ACHN (cell line): ENCODE measurements around the gene ANKS1A.

Source experiments
- DNase-seq: peaks from one replicate; pipeline ENCODE4 v3.0.0-alpha.2; 2015
- in situ Hi-C: cut with HindIII; loops from 2 replicates; pipeline ENCODE4 v1.10.0; 2017; ENCODE audit warnings: low sequenced_read_pairs, low pct_ligation_motif_present, low pct_unique_long_range_greater_than_20kb

The ANKS1A gene

DNA sequence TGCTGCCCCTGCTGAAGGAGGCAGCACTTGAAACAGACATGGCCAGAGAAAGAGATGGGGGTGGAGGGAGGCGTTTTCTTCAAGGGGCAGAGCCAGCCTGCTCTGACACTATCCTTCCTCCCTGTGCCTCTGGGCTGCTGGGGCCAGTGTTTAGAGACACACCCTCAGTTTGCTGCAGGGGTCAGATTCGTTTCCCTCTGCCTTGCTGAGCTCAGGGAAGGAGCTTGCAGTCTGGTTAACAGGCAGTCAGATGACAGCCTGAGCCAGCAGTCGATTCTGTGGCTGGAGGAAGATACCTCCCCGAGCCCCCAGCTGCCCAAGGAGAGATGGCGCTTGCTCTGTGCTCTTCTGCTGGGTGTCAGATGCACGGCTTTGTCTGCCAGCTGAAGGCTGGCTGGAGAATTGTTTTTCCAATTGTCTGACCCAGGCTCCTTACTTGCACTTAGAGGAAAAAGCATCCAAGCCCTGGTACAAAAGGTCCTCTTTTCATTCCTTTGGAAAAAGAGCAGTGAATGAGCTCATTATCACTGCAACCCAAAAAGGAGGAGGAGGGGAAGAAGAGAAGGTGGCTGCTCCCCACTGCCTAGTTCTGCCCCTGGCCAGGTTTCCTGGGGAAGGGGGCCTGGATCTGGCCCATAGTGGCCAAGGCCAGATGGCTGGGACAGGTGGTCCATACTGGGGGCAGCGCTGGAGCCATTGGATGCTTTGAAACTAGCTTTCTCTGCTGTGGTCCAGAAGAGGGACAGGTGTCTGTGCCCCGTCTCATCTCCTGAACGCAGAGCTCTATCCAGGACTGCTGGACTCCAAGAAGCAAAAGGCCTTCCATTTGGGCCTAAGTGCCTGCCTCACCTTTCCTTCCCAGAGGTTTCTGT lies 163.9 kb downstream of the ANKS1A start:
- no peak for DNase-seq

DNA sequence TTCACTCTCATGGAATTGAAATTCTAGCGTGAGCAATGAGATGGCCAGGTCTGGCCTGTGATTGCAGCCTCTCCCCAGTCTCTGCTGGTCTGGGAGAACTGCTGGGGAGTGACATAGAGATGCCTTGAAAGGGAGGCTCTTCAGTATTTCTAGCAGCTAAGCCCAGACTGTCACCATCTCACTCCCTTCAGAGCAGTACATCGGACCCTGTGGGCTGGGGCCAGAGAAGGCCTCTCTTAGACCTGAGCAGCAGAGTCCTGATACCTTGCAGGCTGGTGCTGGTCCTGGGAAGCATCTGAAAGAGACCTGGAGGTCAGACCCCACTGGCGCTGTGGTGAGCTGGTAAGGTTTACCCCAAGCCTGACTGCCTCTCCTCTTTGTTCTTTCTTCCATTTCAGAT lies 164.6 kb downstream of the ANKS1A start:
- DNase-seq, result no peak
- in situ Hi-C loops, result no loop called here

More for the DNA sequence above, 163.9 kb downstream of the ANKS1A start:
- in situ Hi-C loops, result no loop called here

DNA sequence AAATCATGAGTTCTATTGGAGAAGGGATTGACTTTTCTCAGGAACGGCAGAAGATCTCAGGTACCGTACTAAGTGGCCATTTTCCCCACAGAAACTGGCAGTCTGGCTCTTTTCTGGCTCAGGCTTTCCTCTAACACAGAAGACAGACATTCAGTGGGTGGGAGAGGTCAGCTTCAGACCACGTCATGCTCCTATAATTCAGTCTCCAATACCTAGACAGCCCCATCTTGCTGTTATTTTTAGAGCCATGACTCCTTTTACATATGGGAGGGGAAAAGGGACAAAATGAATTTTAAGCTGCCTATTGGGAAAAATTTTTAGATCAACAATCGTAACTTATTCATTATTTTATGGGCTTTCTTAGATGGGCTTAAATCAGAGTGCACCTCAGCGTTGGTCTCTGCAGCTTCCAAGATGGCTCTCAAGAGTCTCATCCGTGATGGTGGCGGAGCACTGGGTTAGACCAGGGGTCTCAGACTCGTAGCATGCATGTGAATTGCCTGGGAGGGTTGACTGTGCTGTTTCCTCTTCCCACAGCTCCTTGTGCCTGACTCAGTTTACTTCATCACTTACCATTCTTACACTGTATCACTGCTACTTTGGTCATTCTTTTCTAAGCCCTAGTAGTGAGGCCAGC lies 165.2 kb downstream of the ANKS1A start:
- no peak for DNase-seq
- in situ Hi-C loops, result no loop called here

DNA sequence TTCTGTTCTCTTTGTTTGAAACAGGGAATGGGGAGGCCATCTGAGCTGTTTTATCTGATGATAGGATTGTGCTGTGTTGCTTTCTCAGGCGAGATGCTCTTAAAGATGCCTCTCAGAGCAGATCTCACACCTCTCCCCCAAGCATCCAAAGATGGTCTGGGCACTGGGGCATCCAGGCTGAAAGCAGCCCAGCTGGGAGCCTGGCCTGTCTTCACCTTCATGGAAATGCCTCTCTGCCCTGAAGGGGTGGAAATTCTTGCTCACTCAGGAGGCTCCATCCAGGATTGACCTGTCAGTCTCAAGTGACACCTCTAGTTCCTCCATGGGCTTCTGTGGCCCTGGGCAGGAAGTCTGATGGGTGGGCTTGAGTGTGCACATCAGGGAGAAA lies 165.7 kb downstream of the ANKS1A start:
- no peak for DNase-seq
- in situ Hi-C loops, result no loop called here

DNA sequence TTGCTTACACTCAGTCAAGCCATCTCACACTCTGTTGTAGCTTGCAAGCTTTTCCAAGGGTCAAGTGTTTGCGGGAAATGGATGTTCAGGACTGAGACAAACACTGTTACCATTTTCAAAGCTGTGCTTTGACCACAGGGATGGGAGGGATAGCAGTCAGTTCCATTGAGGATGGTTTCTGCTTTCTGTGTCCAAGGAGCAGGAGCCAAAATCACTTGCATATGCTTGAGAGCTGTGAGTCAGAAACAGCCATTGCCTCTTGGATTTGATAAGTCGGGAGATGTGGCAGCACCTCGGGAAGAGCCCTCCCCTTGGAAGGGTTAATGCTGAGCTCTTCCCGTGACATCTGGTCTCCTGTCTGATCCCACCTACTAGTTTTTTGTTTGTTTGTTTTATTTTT lies 166.8 kb downstream of the ANKS1A start:
- in situ Hi-C loops, result no loop called here
- DNase-seq, result no peak

DNA sequence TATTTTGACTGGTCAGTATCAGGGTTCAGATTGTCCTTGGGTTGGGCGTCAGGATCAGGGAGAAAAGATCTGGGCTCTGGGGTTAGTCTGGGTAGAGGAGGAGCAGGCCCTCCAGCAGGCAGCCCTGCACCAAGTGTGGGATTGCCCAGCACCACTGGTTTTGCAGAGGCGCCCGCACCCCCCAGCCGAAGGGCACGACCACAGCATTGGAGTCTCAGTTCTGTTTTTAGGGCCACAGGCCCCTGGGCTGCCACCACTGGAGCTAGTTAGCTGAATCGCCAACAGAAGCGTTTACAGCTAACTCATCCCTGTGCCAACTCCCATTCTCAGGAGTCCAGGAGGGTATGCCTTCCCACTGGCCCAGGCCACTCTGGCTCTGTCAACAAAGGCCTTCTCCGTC lies 167.9 kb downstream of the ANKS1A start:
- DNase-seq, result no peak
- in situ Hi-C loops, result no loop called here

DNA sequence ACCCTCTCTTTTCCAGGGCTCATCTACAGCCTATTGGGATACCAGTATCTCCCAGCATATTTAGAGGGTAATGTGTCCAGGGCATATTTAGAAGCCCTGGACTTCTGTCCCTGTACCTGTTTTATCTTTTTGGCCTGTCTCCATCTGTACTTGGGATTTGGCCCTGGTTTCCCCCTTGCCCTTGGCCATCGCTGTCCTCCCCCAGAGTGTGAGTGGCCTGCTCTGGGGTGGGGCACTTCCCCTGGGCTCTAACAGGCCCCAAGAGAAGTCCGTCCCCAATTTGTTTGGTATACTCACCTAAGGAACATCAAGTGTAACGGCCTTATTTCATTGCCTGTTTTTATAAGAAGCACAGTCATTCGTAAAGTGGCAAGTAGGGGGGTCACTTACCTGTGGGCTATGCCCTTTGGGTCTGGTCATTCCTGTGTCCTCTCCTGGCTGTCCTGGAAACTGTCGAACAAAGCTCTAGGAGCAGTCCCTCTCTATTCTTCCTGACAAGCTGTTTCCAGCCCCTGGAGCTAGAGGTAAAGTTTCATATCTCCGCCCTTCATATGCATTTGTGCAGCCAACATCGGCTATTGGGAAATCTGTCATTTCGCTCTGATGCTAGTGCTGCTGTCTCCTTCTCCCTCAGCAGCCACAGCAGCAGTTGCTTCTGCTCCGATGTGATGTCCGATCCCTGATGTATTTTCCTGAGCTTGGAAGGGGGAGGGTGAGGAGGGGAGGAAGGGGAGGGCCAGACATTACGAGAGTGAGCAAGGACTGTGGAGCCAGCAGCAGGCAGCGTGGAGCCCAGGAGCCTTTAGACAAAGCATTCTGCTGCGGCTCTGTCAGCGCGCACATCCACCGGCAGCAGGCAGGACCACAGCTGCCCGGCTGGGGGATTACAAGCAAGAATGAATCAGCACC lies 168.6 kb downstream of the ANKS1A start:
- in situ Hi-C loops, result no loop called here
- DNase-seq, result no peak

DNA sequence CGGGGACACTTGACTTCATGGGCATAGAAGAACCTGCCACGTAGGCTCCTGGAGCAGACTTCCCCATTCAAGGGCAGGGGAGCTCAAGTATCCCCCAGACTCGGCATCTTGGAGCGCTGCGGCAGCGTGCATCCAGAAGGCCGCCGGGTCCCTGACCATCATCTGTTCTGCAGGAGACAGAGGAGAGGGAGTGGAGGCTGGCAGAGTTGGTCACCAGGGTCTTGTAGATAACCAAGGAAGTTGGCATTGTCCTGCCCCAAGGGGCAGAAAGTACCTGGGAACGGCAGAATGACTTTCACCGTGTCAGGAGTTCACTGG lies 169.3 kb downstream of the ANKS1A start:
- in situ Hi-C loops, result no loop called here
- DNase-seq, result no peak

DNA sequence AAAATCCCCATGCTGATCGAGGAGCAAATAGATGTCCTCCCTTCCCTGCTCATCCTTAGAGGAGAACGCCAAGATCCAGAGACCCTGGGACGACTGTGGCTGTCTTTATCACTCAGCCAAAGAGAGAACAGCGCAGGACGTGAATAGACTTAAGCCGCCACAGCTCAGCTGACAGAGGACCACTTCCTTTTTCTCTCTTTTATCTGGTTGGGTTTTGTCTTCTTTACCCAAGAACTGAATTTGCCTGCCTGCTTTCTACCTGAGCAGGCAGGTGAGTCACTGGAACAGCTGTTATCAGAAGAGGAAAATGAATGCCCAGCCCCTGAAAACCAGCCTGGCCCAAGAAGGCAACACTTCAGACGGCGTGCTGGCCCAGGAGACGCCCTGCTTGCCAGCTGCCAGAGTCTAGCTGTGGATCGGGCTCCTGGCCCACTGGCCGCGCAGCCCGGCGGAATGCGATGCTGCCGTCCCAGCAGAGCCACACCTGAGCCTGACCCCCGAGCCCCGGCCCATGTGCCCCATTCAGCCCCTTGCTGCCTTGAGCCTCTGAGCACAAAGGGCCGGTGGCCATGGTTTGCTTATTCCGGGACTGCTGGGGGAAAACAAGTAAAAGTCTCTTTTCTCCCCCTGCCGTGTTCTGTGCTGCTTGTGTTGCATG lies 169.9 kb downstream of the ANKS1A start:
- no peak for DNase-seq
- in situ Hi-C loops, result no loop called here

DNA sequence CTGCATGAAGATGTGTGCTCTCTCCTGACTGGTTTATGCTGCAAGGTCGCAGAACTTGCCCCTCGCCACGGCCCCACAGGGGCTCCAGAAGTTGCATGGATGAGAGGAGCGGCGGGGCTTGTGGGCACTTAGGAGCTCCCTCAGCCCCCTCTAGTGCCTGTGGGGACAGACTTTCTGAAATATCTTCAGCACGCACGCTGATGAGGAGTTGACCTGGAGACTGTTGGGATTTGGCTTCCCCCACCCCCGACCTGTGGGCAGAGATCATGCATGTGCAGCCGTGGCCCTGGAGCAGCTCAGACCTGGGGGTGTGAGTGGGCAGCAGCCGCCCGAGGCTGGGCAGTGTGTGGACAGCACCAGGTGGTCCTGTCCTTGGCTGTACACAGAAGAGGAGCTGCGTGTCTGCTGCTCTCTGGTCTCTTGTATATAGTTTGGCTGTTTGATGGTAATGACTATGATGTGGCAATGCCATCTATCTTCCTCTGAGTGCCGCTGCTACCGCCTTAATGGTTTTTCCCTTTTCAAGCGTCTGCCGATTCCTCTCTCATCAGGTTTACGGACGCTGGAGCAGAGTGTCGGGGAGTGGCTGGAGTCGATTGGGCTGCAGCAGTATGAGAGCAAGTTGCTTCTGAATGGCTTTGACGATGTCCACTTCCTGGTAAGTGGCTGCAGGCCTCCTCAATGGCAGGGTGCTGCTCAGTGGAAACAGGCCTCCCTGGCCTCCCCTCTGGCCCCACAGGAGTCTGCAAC lies 170.7 kb downstream of the ANKS1A start:
- DNase-seq, result no peak
- in situ Hi-C loops, result no loop called here

DNA sequence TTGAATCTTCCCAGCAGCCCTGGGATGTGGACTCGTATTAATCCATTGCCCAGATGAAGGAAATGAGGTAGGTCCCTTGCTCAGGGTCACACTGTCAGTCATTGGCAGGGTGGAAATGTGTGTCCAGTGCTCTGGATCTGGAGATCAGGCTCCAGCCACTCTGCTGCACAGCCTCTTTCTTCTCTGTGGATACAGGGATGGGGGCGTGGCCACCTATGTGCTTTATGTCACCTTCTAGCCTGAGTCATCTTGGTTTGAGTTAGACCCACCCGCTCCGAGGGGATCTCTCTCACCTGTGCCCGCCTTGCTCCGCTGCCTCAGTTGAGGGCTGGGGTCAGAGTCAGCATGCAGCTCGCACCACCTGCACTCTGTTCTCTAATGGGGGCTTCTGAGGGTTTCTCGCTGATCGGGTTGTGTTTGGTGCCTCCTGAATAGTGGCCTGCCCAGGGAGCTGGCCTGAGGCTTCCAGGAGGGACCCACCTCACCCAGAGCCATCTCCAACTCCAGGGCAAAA lies 172.1 kb downstream of the ANKS1A start:
- no peak for DNase-seq
- in situ Hi-C loops, result no loop called here

DNA sequence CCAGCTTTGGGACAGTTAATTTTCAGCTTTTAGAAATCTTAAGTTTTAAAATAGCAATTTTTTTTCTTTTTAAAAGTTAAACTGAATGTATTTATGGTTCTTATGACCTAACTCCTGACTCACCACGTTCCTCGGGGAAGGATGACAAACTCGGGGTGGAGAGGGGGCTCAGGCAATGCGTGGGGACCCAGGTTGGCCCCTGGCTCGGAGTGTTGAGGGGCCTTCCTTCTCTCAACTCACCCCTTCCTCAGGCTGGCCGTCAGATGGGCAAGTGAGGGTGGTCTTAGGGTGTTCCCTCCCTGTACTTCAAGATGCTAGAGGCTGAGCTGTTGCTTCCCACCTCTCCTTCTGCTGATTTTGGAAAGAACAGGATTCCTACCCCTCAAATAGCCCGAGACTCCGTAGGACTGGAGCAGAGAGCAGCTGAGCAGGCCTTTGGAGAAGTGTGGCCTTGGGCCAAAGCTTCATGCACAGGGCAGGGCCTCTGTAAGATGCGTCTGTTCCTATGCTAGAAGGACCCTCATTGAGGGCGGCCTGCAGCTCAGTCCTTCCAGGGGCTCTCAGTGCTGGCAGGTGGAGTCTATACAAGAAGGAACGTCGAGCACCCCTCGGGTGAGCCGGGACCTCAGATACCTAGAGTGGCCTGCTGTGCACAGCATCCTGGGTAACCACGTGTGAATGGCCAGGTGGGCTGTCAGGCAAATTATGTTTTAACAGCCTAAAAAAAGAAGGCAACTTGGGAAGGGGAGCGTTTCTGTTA lies 172.8 kb downstream of the ANKS1A start:
- in situ Hi-C loops, result no loop called here
- no peak for DNase-seq

DNA sequence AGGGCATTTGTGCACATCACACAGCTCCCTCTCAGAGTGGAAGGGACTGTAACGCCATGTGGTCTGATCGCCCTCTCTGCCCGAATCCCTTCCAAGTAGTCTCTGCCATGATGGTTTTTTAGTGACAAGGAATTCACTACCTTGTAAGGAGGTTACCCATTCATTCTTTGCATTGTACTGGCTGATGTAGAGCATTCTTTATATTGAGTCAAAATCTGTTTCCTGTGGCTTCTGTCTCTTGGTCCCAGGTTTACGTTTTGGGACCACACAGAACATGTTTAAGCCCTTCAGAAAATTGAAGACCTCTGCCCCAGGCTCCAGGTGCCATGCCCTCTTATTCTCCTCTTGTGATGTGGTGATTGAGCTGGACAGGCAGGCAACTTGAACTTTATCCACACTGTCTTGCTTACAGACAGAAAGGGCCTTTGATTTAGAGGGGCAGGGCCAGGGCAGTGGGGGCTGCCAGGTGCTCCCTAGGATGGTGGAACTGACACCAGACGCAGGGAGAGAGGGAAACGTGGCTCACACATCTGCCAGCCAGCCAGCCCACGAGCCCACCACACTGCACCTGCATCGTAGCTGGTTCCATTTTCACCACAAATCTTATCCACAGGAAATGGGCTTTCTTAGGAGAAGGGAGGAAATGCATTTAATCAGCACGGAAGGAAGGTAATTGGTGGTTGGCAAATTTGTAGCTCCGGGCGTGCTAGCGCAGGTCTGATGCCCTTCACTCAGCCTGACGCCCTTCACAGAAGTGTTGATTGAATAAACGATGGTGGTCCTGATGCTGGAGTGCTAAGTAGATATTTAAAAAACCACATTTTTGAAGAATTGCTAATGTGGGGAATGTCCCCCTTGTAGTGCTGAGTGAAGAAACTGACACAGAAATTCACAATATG lies 173.9 kb downstream of the ANKS1A start:
- DNase-seq, result no peak
- in situ Hi-C loops, result no loop called here

DNA sequence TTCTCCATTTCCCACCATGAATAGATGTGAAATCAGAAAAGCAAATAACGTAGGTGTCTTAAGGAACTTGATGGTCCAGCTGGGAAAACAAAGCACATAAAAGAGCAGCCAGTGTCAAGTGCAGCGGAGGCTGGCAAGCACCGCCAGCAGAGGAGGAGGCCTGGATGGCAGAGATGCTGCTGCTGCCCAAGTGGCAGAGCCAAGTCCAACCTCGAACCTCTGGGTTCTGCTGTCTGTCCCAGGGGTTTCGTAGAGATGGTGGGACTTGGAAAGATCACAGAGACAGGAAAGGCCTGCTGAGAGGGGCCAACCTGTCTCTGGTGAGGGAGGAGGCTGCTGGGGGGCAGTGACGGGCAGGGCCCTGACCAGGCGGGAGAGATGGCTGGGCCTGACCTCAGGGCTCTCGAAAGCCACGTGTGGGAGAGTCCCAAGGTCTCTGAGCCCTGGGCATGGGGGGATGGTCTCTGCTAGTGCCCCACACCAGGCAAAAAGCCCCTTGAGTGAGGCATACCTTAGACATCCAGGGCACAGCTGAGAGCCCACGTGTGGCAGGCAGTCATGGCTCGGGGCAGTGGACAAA lies 174.7 kb downstream of the ANKS1A start:
- no peak for DNase-seq

DNA sequence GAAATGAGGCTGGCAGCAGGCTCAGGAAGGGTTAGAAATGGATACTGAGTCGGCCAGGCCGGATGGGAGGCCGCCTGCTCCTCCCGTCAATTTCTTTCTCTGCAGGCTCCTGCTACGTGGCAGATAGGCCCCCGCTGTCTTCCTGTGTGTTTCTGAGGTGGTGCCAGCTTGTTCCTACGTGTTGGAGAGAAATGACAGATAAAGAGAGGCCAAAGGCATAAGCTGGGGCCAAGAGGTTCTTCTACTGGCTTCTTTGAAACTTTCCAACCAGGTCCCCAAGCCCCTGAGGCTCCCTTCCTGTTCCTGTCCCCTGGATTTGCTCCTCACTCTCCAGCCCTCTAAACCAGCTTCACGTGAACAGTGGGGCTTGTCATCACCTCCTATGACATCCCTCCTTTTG lies 175.2 kb downstream of the ANKS1A start:
- no peak for DNase-seq
- in situ Hi-C loops, result no loop called here

More for the DNA sequence above, 174.7 kb downstream of the ANKS1A start:
- in situ Hi-C loops, result no loop called here

DNA sequence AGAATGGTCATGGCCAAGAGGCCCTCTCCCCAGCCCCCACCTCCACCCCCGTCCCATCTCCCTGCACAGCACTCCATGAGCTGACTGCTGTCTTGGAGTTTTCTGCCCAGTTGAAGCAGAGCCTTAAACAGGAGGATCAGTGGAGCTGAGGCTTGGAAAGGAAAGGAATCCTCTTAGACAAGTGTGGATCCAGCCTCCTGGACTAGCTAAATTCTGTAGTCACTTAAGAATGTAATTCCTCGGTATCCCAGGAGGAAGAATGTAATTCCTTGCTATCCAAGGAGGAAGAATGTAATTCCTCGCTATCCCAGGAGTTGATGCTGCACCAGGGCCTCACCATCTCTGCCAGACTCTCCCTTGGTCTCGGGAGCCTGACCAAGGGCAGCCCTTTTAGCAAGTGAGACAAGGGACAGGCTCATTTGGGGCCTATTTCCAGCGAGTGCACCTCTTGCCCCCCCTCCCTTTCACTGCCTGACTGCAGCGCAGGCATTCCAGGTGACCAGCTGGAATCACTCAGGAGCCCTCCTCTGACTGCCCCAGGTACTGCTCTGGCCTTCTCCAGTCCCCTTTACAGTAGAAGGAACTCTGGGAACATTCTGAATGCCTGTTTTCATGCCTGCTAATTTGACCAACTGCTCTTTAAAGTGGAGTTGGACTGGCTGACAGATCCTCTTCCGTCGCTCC lies 175.8 kb downstream of the ANKS1A start:
- no peak for DNase-seq
- in situ Hi-C loops, result no loop called here
